ENCODE results near the gene UNC80.

- TF ChIP-seq CTCF (IDR thresholded peaks at IDR 0.05) (no peak), POLR2A (IDR thresholded peaks at IDR 0.05) (no peak), POLR2AphosphoS5 (IDR thresholded peaks at IDR 0.05) (no peak)
Measured at GRCh38 chr2:210003359-210003758, 231.7 kb downstream of the UNC80 start.
